Lower lobe of right lung (tissue), 2 donors: Measurements from ENCODE around the gene STARD4. TPM values are rescaled to one million over a fixed set of nuclear protein-coding genes. Genes with fewer than 3 reads are reported as not detected.

Experiments used
- ATAC-seq, 2 donors: fragments of 200-7000 bp; cut with Tn5 transposase; one replicate each; pipeline ENCODE4 v1.9.1; 2020 to 2022; ENCODE audit warnings: mild to moderate bottlenecking in 2 of 2, moderate library complexity in 2 of 2
- DNase-seq: peaks from one replicate; pipeline ENCODE4 v3.0.0-alpha.2; 2020
- H3K27ac ChIP-seq: fragments of 200-600 bp; one replicate; pipeline ENCODE4 v1.8.0; 2022
- H3K27me3 ChIP-seq: fragments of 200-600 bp; one replicate; pipeline ENCODE4 v1.8.0; 2022; ENCODE audit warnings: low read depth
- H3K36me3 ChIP-seq: fragments of 200-600 bp; one replicate; pipeline ENCODE4 v1.8.0; 2022; ENCODE audit warnings: mild to moderate bottlenecking
- H3K4me1 ChIP-seq: fragments of 200-600 bp; one replicate; pipeline ENCODE4 v1.8.0; 2022
- H3K4me3 ChIP-seq: fragments of 200-600 bp; one replicate; pipeline ENCODE4 v1.8.0; 2022; ENCODE audit warnings: mild to moderate bottlenecking
- H3K9me3 ChIP-seq: fragments of 200-600 bp; one replicate; pipeline ENCODE4 v1.8.0; 2022
- intact Hi-C: fragments of 100-400 bp; cut with DNase I; formaldehyde crosslinking; loops from one replicate; pipeline ENCODE4 v1.11.0; 2022
- total RNA-seq: library from RNA; stranded (reverse); fragmentation: NEBNext Ultra II Directional; extraction: Animal tissue kit (Norgen Biotek cat#: 25700); gene quantifications from one replicate; pipeline ENCODE4 v1.2.1, GENCODE V29; 2021
- TF ChIP-seq, protein P1 (sequence below): fragments of 200-600 bp; IDR thresholded peaks from one replicate; pipeline ENCODE4 v1.8.0; 2022; ENCODE audit warnings: antibody characterized with exemption, mild to moderate bottlenecking
- donor health status: DM: no; HTN: yes; CAD: no; lungs with severe emphysema.

The STARD4 gene
- total RNA-seq, 1 donor from 2014 or later = 40.2 TPM

DNA sequence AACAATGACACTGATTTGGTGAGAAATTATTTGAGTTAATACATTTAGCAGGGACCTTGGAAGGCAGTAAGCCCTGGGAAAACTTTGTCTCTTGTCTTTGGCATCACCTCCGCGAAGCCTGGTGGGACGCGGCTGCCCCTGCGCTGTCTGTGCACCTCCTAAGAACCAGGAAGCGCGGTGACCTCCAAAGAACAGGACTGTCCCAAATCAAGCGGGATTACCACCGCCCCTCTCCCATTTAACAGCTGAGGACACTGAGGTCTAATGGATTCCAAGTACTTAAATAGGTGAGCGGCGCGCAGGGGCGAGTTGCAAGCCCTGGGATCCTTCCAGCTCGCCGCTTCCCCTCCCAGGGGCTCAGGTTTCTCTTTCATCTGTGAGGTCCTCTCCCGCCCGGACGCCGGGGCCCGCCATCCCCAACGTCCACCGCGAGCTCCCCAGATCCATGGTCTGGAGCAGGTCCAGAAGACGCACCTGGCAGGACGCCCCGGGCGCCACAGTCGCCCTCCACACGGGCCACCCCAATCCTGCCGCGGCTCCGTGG is 432 bp downstream of the STARD4 start:
- Histone ChIP-seq H3K27ac (peak overlapping the region; percentile 88), H3K4me1 (peaks cover 19% of the 10 kb centered on the region), H3K27me3 (no peaks in the 10 kb centered on the region), H3K9me3 (no peaks in the 10 kb centered on the region), H3K4me3 (peak overlapping the region; percentile 92), H3K36me3 (no peaks in the 10 kb centered on the region)
- DNase-seq (no peak), ATAC-seq (peak; percentile 55 to 57)
- intact Hi-C loops = no loop called here
- TF ChIP-seq, protein P1, sequence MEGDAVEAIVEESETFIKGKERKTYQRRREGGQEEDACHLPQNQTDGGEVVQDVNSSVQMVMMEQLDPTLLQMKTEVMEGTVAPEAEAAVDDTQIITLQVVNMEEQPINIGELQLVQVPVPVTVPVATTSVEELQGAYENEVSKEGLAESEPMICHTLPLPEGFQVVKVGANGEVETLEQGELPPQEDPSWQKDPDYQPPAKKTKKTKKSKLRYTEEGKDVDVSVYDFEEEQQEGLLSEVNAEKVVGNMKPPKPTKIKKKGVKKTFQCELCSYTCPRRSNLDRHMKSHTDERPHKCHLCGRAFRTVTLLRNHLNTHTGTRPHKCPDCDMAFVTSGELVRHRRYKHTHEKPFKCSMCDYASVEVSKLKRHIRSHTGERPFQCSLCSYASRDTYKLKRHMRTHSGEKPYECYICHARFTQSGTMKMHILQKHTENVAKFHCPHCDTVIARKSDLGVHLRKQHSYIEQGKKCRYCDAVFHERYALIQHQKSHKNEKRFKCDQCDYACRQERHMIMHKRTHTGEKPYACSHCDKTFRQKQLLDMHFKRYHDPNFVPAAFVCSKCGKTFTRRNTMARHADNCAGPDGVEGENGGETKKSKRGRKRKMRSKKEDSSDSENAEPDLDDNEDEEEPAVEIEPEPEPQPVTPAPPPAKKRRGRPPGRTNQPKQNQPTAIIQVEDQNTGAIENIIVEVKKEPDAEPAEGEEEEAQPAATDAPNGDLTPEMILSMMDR = no peak

- Histone ChIP-seq H3K27me3 (no peaks in the 10 kb centered on the region), H3K9me3 (no peaks in the 10 kb centered on the region), H3K4me1 (peaks cover 19% of the 10 kb centered on the region), H3K4me3 (peak overlapping the region; percentile 92), H3K36me3 (no peaks in the 10 kb centered on the region), H3K27ac (peak overlapping the region; percentile 88)
- intact Hi-C loops = no loop called here
- DNase-seq (no peak), ATAC-seq (no peak)
- TF ChIP-seq, protein P1 = no peak
Observed at GRCh38 chr5:111511174-111511830, 1.0 kb downstream of the STARD4 start.

DNA sequence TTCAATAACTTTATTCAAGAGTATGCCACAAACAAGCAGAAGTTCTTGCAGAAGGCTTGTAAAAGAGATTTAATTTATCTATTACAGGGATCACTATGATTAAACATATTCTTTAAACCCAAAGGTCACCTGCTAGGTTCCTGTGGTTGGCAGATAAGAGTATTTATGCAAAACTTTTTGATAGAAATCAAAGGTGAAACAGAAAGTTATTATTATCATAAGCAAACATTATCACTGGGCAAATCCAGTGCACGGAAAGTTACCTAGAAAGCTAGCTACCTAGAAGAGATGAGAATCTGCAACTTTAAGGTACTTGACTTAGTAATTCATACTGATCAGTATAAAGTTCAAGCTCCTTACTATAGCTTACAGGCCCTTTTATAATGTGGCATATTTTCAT is 3.2 kb downstream of the STARD4 start:
- Histone ChIP-seq H3K4me1 (peaks cover 19% of the 10 kb centered on the region), H3K4me3 (no peak overlapping the region), H3K27ac (no peak overlapping the region), H3K36me3 (no peaks in the 10 kb centered on the region), H3K9me3 (no peaks in the 10 kb centered on the region), H3K27me3 (no peaks in the 10 kb centered on the region)
- DNase-seq (no peak), ATAC-seq (no peak)
- intact Hi-C loops = no loop called here
- TF ChIP-seq, protein P1 = no peak

DNA sequence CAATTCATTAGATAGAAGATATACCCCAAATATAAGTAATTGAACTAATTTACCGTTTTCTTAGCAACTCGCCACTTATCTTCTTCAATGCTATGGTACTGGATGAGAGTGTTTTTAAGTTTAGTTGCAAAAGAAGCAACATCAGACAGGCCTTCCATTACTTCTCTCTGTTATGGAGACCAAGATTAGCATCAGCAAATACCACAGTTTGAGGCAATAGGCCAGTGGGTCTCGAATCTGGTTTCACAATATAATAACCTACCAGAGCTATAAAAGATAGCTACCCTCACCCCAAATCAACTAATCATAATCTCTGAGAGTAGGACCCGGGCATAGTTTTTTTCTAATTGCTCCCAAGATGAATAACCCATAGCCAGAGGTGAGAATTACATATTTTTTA is 5.1 kb downstream of the STARD4 start:
- ATAC-seq = no peak
- Histone ChIP-seq H3K4me1 (peaks cover 10% of the 10 kb centered on the region), H3K27me3 (no peaks in the 10 kb centered on the region), H3K4me3 (no peak overlapping the region), H3K36me3 (no peaks in the 10 kb centered on the region), H3K27ac (no peak overlapping the region), H3K9me3 (no peaks in the 10 kb centered on the region)
- no peak for DNase-seq
- intact Hi-C loops = no loop called here
- TF ChIP-seq, protein P1 = no peak

DNA sequence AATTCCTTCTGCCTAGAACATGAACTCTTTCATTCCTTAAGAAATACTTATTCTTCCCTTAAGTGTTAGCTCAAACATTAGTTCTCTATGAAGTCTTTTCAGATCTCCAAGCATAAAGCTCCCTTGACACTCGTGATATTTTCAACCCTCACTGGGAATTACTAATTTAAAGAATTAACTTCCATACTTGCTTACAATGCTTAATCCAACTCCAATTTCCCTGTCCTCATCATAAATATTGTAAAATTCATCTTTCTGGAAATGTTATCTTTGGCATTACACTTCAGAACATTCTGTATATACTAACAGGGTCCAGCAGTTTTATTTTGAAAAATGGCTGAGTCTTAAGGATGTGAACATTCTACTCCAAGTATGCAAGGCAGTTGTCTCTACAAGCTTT is 7.2 kb downstream of the STARD4 start:
- intact Hi-C loops = no loop called here
- H3K9me3 ChIP-seq = no peaks in the 10 kb centered on the region
- H3K4me3 ChIP-seq = no peak overlapping the region
- peaks cover 7% of the 10 kb centered on the region for H3K36me3 ChIP-seq
- ATAC-seq = no peak
- peaks cover 10% of the 10 kb centered on the region for H3K4me1 ChIP-seq
- DNase-seq = no peak
- H3K27me3 ChIP-seq = no peaks in the 10 kb centered on the region
- H3K27ac ChIP-seq = no peak overlapping the region
- TF ChIP-seq, protein P1 = no peak
